ENCODE results near the gene SELENOM.
A peak's percentile ranks its signal among the peaks of the same experiment; 100 is the strongest.

The SELENOM gene

GRCh38 chr22:31107894-31108218 lies 488 bp upstream of the SELENOM start:
- H3F3A ChIP-seq (ENCODE audit: insufficient read depth, low read length) = no peaks in the 10 kb centered on the region
- peak overlapping the region; percentile 57; the same call in 1 of the 2 replicates for H2AFZ ChIP-seq (ENCODE audit: low read length)
- H3K9ac ChIP-seq (ENCODE audit: low read length) = peak overlapping the region; percentile 43
- H3K4me3 ChIP-seq (ENCODE audit: low read depth, low read length, poor library complexity, severe bottlenecking) = peak overlapping the region; percentile 62
- H3K4me1 ChIP-seq (ENCODE audit: insufficient read depth, low read length, severe bottlenecking) = peaks cover 10% of the 10 kb centered on the region
- no peak overlapping the region for H3K27ac ChIP-seq (ENCODE audit: low read depth, low read length, poor library complexity, severe bottlenecking)
- H3K9me3 ChIP-seq (ENCODE audit: low read length) = no peaks in the 10 kb centered on the region
- no peaks in the 10 kb centered on the region for H3K9me2 ChIP-seq (ENCODE audit: low read depth, low read length)
- H4K20me1 ChIP-seq (ENCODE audit: insufficient read depth, low read length) = no peaks in the 10 kb centered on the region
- TF ChIP-seq, protein P1, sequence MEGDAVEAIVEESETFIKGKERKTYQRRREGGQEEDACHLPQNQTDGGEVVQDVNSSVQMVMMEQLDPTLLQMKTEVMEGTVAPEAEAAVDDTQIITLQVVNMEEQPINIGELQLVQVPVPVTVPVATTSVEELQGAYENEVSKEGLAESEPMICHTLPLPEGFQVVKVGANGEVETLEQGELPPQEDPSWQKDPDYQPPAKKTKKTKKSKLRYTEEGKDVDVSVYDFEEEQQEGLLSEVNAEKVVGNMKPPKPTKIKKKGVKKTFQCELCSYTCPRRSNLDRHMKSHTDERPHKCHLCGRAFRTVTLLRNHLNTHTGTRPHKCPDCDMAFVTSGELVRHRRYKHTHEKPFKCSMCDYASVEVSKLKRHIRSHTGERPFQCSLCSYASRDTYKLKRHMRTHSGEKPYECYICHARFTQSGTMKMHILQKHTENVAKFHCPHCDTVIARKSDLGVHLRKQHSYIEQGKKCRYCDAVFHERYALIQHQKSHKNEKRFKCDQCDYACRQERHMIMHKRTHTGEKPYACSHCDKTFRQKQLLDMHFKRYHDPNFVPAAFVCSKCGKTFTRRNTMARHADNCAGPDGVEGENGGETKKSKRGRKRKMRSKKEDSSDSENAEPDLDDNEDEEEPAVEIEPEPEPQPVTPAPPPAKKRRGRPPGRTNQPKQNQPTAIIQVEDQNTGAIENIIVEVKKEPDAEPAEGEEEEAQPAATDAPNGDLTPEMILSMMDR (IDR thresholded peaks at IDR 0.05; ENCODE audit: low read length) = no peak; the same call in 1 of the 2 replicates
- no peak for TF ChIP-seq EZH2 (IDR thresholded peaks at IDR 0.05; ENCODE audit: borderline replicate concordance, low read length)
- H3K36me3 ChIP-seq (ENCODE audit: insufficient read depth, low read length) = no peaks in the 10 kb centered on the region
- peaks cover 9% of the 10 kb centered on the region; the same call in 1 of the 2 replicates for H3K27me3 ChIP-seq (ENCODE audit: insufficient read depth, low read length)
- peak overlapping the region; percentile 77 for H3K4me2 ChIP-seq (ENCODE audit: low read length)
- H3K79me2 ChIP-seq (ENCODE audit: insufficient read depth, low read length) = no peaks in the 10 kb centered on the region

DNA sequence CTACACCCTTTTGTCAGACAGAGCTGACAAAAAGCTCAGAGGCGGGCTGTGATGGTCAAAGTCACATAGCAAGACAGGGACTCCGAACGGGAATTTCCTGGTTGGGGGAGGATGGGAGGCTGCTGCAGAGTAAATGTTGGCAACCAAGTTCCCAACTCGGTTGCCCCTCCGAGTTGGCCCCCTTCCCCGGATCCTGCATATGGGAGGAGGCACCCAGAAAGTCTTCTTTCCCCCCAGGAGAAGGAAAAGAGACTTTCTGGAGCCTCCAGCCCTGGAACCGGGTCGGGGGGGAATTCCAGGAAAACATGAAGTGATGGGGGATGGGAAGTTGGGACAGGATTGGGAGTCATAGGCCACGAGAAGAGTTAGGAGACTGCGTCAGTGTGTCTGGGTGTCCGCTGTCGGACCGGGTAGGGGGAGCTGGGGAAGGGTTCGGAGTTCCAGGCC lies 614 bp downstream of the SELENOM start:
- Histone ChIP-seq H3K9ac (ENCODE audit: low read length) (peak overlapping the region; percentile 47; the same call in 1 of the 2 replicates), H3K4me3 (ENCODE audit: low read depth, low read length, poor library complexity, severe bottlenecking) (peak overlapping the region; percentile 62), H3K9me3 (ENCODE audit: low read length) (no peaks in the 10 kb centered on the region), H3K4me2 (ENCODE audit: low read length) (peak overlapping the region; percentile 77), H4K20me1 (ENCODE audit: insufficient read depth, low read length) (no peaks in the 10 kb centered on the region), H3K27ac (ENCODE audit: low read depth, low read length, poor library complexity, severe bottlenecking) (no peak overlapping the region), H3K36me3 (ENCODE audit: insufficient read depth, low read length) (no peaks in the 10 kb centered on the region), H3K9me2 (ENCODE audit: low read depth, low read length) (no peaks in the 10 kb centered on the region), H3K79me2 (ENCODE audit: insufficient read depth, low read length) (no peaks in the 10 kb centered on the region), H3K27me3 (ENCODE audit: insufficient read depth, low read length) (peaks cover 7% of the 10 kb centered on the region; the same call in 1 of the 2 replicates), H3K4me1 (ENCODE audit: insufficient read depth, low read length, severe bottlenecking) (peaks cover 10% of the 10 kb centered on the region), H2AFZ (ENCODE audit: low read length) (no peak overlapping the region), H3F3A (ENCODE audit: insufficient read depth, low read length) (no peaks in the 10 kb centered on the region)
- TF ChIP-seq, protein P1 (IDR thresholded peaks at IDR 0.05; ENCODE audit: low read length) = no peak
- TF ChIP-seq EZH2 (IDR thresholded peaks at IDR 0.05; ENCODE audit: borderline replicate concordance, low read length) = no peak

GRCh38 chr22:31106001-31106571 lies 1.3 kb downstream of the SELENOM start:
- Histone ChIP-seq H3K36me3 (ENCODE audit: insufficient read depth, low read length) (no peaks in the 10 kb centered on the region), H3K9me3 (ENCODE audit: low read length) (no peaks in the 10 kb centered on the region), H3K27me3 (ENCODE audit: insufficient read depth, low read length) (peaks cover 7% of the 10 kb centered on the region; the same call in 1 of the 2 replicates), H3K4me1 (ENCODE audit: insufficient read depth, low read length, severe bottlenecking) (peaks cover 10% of the 10 kb centered on the region), H3K9me2 (ENCODE audit: low read depth, low read length) (no peaks in the 10 kb centered on the region), H3K9ac (ENCODE audit: low read length) (no peak overlapping the region), H3F3A (ENCODE audit: insufficient read depth, low read length) (no peaks in the 10 kb centered on the region), H3K27ac (ENCODE audit: low read depth, low read length, poor library complexity, severe bottlenecking) (no peak overlapping the region), H3K4me3 (ENCODE audit: low read depth, low read length, poor library complexity, severe bottlenecking) (no peak overlapping the region), H3K4me2 (ENCODE audit: low read length) (no peak overlapping the region), H2AFZ (ENCODE audit: low read length) (no peak overlapping the region), H3K79me2 (ENCODE audit: insufficient read depth, low read length) (no peaks in the 10 kb centered on the region), H4K20me1 (ENCODE audit: insufficient read depth, low read length) (no peaks in the 10 kb centered on the region)
- TF ChIP-seq EZH2 (IDR thresholded peaks at IDR 0.05; ENCODE audit: borderline replicate concordance, low read length) = no peak
- TF ChIP-seq, protein P1 (IDR thresholded peaks at IDR 0.05; ENCODE audit: low read length) = no peak
